Hindlimb muscle (tissue), 1 donor: Measurements from ENCODE around the gene UBE3B. TPM values are rescaled to one million over a fixed set of nuclear protein-coding genes. Genes with fewer than 3 reads are reported as not detected.

ENCODE experiments used
- DNase-seq: peaks from one replicate; pipeline ENCODE4 v3.0.0-alpha.2; 2013
- polyA plus RNA-seq: library from polyadenylated mRNA; unstranded; fragments of 120-200 nt; gene quantifications from one replicate; pipeline ENCODE4 v1.2.1, GENCODE V29; 2013; ENCODE audit not compliant: insufficient read length

The UBE3B gene
- polyA plus RNA-seq, 1 donor = 25.9 TPM

DNA sequence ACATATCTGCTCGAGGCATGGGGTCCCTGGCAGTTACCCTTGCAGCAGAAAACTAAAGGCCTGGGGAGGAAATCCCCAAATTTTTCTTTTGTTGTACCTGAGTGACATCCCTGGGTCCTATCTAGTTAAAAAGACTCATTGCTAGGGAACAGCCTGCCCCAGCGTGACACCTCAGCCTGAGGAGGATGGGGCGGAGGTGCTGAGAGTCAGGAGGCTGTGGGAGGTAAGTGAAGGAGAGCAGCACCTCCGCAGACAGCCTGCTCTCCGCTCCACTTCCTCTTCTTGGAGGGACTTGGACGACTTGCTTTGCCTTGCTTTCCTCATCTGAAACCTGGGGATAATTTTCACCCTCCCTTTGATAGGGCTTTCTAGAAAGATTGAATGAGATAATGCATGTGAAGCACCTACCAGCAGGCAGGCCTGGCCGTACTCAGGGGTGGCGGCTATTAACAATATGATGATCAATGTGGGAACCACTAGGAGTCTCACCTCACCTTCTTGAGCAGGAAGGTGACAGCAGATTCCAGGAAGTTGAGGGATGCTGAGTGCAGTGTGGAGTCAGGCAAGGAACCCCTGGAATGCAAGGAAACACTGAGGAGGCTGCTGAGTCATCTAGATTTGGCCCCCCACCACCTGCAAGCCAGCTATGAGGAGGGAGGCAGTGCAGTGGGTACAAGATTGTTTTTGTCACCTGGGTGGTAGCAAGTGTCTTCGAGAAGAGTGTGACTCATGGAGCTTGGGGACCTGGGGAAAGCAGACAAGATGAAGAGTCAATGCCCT lies 23.2 kb downstream of the UBE3B start:
- DNase-seq = no peak

DNA sequence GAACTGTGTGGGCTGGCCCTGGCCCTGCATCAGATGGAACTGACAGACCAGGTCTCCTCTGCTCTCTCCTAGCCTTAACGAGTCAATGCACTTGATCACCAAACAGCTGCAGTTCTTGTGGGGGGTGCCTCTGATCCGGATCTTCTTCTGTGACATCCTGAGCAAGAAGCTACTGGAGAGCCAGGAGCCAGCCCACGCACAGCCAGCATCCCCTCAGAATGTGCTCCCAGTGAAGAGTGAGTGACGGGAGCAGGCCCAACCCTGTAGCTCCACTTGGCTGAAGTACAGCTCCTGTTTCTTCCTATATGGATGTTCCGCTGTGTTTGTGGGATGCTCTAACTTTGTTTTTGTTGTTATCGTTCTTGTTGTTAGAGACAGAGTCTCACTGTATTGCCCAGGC lies 23.9 kb downstream of the UBE3B start:
- no peak for DNase-seq

DNA sequence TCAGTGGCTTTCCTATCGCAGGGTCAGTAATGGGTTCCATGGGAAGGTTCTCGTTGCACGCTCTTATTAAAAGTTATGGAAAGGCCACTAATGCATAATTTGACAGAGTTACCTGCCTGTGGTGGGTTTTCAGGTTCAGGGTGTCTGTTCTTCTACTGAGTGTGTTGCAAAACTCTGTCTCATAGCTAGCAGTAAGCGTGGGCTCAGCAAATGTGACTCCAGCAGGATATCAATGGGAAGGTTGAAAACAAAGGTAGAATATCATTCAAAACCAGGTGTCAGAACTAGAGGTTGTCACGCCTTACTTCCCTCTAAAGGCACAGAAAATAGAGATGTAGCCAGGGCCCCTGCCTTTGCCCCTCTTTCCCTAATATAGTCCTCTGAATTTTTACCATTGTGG lies 24.9 kb downstream of the UBE3B start:
- DNase-seq = no peak

DNA sequence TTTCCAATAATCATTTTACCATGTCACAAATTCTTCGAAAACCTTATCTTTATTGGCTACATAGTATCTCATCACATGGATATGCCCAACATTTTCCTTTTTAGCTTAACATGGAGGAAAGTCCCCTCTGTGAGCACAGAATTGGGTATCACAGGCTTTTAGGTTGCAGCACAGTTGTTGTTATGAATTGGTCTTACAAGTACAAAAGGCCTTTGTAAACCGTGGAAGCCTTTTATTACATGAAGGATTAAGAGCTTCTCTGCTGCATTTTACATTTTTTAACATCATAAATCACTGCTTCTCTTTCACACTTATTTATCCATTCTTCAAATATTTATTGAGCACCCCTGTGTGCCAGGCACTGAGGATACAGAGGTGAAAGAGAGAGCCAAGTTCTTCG lies 26.2 kb downstream of the UBE3B start:
- no peak for DNase-seq

DNA sequence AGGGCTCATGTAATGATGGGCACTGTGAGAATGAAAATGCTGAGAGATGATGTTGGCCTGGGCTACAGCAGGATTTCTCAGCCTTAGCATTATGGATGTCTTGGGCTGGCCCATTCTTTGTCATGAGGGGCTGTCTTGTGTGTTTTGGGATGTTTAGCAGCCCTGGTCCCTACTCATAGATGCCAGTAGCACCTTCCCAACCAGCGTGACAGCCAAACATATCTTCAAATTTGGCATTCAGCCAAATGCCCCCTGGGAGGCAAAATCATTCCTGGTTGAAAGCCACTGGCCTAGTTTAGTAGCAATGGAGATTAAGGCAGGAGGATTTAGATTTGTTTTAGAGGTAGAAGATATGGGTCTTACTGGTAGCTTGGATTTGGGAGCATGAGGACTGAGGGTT lies 26.6 kb downstream of the UBE3B start:
- DNase-seq = no peak

DNA sequence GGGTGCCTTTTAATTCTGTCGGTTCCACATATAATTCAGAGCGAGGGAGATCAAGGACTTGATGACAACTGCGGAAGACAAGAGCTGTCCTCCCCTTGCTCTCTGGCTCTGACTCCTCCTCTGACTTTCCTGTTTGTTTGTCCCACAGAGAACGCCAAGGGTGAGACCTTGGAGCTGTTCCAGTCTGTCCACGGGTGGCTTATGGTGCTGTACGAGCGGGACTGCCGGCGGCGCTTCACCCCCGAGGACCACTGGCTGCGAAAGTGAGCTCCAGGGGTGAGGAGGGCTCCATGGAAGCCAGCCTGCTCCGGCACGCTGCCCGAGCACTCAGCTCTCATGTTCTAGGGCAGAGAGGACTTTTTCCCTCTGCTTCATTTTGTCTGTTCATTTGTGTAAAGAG lies 32.8 kb downstream of the UBE3B start:
- no peak for DNase-seq

DNA sequence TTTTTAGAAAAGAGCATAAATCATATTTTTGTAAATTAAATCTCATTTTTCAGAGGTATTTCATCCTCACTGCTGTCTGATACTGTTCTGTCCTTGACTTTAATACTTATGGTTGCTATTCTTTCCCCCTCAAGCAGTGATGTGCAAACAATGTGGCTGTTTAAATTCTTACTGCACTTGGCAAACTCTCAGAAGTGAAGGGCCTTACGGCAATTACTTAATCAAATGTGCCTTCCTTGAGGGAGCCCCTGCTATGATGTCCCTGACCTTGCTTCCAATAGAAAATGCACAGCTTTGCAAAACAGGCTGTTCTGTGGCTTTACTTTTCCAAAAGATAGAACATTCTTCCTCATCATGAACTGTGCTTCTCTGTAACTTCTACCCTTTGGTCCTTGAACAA lies 35.2 kb downstream of the UBE3B start:
- no peak for DNase-seq

DNA sequence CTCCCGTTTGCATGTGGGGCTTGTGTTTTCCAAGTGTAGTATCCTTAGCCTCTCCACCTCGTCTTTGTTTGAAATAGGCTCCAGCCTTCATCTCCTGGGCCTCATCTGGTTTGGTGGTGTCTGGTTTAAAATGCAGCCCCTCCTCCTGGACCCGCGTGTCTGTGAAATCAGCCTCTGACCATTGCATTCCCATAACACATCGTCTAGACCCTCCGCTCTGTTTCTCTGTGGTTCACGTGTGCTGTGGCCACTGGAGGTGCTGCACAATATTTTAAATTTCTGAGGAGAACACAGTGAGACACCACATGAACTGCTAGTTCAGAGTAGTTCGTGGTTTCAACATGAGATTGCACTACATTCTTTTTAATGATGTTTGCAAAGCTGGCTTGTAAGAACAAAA lies 35.6 kb downstream of the UBE3B start:
- DNase-seq = no peak

DNA sequence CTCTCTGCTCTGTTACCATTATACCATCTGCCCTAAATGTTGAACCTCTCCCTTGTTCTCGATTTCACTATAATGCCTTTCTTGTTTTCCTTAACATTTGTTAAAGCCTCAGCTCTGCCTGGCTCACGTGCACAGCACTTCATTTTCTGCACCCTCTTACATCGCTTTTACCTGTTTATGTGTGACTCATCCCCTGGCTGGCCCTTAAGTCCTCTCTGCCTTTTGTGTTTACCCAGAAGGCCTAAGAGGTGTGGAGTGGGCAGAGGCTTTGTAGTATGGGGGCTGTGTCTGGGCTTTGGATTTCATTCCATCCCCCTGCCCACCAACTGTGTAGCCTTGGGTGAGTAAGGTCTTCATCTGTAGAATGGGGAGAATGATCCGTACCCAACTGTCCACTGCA lies 36.5 kb downstream of the UBE3B start:
- DNase-seq = no peak

DNA sequence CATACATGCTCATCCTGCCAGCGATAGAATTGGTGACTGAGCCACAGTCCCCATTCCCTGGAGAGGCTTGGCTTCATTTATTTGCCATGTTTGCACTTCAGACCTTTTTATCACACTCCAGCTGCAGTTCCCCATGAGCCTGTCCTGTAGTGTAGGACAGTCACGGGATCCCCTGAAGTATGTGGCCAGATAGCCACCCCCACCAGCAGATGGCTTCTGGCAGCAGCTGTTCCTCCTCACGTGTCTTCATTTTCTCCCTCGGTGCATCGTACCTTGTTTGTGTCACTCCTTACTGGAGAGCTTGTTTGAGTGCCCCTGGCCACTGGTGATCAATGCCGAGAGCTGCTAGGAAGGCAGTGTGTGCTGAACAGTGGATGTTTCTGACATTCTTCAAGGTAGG lies 40.2 kb downstream of the UBE3B start:
- no peak for DNase-seq

DNA sequence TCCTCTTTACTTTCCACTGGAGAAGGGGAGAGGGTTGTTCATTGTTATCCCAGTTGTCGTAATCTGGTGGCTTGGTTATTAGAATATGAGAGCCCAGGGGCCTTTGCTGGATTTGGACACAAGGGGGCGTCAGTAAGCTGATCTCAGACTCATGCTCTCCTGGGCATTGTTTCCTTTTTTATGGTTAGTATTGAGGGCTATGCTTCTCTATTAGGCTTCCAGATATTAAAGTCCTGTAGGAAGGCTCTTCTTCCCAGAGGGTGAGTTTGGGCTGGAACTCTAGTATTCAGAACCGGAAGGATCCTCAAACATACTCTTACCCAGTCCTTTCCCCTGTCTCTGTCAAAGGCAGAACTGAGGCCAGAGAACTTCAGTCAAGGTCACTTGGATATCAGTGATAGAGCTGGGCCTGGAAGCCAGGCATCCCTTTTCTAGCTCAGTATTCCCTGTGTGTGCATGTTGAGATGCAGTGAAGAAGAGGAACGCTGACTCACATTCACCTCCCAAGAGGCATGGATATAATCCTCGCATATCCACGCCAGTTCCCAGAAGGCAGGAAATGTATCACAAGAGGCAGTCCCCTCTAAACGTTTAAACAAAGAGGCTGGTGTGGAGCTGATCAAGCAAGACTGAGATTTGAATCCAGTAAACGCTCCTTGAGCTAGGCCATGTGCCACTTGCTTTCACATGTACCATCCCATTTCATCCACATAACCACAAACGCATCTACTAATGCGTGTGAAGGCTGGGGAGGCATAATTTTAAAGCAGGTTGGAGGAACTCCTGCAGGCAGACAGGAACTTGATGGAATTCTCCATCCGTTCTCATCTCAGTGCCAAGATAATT lies 41.6 kb downstream of the UBE3B start:
- peak; percentile 29 for DNase-seq

DNA sequence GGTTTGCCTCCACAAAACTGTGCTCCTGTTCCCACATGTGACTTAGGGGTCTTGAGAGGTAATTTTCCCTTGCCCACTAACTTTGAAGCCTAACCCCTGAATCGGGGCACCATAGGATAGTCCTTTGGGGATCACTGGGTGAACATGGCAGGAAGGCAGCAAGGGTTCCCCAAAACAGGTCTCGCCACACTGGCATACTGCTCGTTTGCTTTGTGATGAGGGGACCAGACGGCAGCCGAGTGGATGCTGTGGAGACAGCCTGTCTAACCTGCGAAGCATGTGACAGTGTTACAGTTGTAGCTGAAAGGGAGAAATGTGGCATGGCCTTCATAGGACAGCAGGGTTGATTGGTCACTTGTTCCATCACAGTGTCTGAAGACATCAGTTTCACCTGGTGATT lies 42.4 kb downstream of the UBE3B start:
- no peak for DNase-seq

DNA sequence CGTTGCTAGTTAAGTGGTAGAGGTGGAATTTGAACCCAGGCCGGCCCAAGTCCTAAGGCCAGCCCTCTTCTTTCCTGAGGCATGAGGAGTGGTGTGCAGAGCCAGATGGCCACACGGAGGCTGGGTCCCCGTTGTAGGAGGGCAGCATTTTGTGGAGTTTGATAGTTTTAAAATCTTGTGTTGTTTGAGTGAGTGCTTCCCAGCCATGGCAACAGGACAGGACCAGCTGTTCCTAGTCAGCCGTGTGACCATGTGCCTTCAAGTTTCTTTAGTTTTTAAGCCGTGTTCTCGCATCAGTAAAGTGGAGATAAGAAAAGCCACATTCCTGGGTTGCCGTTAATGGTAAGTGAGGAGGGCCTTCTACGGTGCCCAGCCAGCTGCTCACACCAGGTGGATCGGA lies 44.4 kb downstream of the UBE3B start:
- DNase-seq = no peak

DNA sequence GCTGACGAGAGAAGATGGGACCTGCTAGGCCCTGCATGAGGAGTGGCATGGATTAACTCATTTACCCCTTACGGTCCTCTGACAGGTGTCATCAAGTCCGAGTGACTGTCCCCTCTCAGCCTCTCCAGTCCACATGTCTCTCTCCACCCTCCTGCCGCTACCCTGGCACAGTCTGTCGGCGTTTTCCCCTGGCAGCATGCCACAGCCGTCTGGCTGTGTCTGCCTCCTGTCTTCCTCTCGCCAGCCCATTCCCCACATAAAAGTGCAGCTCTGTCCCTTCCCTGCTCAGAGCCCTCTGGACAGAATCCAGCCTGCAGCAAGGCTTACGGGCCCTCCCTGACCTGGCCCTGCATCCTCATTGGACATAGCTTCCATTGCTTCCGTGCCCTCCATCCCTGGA lies 45.6 kb downstream of the UBE3B start:
- no peak for DNase-seq

DNA sequence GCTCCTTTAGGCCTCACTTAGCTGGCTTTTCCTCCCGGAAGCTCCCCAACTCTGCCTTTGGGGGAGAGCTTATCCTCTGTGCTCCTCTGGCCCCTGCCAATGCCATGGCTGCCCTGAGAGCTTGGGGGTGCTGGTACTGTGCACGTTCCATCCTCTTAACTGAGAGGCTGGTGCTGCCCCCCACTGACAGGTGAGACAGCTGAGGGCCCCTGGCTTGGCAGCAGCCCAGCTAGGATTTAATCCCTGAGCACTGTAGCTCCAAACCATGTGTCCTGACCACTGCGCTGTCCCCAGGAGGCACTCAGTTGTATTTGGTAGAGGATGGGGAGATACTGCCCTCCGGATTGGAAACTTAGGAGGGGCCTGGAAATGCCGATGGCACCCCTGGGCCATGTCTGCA lies 46.1 kb downstream of the UBE3B start:
- no peak for DNase-seq

DNA sequence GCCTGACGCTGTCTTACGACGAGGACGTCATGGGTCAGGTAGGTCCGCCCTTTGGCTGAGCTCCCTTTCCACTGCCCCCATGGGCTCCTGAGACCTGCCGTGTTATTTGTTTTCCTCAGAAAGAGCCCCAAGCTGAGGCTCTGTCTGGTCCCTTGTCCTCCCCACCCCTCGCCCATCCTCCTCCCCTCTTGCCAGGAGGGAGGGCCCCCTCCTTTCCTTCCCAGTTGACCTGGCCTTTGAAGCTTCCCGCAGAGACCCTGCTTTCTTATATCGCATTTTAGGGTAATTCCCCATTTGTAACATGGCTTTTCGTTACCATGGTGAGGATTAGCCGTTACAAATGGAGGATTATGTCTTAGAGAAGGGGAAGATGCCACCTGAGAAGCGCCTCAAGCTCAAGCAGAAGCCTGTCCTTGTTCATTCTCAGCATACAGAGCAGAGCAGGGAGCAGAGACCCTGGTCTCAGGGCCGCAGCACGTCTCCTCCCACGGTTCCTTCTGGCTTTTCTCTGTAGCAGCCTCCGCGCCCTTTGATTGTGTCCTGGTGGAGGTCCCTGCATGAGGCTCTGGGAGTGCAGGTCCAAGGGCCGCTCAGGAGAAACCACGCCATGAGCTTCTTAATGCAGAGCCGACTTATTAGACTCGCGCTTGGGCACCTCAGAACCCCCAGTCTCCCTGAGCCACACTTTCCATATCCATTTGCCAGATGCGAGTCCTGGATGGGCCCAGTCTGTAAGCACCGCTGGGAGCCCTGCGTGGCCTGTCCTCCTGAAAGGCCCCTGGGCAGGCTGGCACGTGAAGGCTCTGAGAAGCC lies 47.2 kb downstream of the UBE3B start:
- DNase-seq = no peak

DNA sequence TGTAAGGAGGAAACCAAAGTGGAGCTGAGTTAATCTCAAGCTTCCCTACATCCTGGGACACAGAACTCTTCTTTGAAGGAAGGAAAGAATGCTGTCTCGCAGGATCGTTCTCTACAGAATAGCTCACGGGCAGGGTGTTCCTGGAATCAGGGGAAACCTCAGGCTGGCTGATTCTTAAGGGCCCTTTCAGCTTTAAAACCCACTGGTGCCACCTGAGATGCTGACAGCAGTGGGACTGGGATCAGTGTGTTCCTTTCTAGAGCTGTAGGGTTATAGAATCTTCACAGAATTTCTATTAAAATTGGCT lies 47.8 kb downstream of the UBE3B start:
- DNase-seq = no peak

DNA sequence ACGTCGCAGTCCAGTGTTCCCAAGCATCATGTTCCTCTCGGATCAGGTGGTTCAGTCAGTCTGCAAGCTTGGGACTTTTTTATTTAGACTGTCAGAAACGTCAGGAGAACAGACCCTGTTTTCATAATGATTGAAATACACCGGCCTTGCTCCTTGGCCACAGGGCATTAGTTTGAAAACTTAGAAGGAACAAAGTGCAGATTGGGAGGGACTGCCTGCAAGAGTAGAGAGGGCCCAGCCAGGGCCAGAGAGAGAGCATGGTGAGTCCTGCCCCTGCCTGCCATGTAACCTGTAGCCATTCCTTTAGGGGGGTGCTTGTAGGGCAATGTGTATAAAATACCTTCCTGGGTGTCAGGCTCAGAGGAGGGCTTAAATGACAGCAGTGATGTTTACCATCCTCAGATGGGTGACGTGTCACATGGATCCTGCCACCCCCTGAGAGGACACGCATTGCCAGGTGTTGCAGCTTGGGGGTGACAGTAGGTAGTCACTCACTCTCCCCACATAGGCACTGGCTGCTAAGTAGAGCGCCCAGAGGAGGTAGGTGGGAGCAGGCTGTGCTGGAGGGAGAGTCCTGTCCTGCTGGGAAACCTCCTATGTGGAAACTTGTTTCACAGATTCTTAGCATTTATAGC lies 50.2 kb downstream of the UBE3B start:
- DNase-seq = no peak

DNA sequence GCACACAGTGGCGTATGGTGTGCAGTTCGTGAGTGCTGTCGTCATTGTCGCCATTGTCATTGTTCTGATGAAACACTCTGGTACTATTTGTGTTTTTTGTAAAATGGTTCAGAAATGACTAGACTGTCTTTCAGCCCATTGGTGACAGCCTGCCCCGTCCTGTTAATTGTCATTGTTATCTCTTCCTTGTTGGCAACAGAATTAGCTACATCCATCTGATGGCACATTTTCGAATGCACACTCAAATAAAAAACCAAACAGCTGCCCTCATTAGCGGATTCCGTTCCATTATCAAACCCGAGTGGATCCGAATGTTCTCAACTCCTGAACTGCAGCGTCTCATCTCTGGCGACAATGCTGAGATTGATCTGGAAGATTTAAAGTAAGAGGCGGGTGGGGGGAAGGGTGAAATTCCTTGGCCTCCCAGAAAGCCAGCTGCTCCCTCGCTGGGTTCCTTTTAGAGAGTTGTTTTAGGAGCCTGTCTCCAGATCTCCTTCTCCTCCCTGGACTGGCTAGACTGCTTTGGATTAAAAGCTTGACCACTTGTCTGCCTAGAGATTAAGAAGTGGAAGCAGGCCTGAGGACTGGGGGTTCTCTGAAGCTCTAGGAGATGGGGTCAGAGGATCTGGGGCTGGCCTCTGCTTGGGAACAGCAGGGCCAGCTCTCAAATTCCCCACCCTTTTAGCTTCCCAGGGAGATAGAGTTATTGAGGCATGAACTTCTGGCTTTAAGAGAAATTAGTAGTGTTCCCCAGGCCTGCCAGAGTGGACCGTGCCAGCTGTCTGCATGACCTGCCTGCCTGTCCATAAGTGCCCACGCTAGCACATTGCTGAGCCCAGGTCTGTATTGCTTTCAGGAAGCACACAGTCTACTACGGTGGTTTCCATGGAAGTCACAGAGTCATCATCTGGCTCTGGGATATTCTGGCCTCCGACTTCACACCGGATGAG lies 52.5 kb downstream of the UBE3B start:
- DNase-seq = no peak

DNA sequence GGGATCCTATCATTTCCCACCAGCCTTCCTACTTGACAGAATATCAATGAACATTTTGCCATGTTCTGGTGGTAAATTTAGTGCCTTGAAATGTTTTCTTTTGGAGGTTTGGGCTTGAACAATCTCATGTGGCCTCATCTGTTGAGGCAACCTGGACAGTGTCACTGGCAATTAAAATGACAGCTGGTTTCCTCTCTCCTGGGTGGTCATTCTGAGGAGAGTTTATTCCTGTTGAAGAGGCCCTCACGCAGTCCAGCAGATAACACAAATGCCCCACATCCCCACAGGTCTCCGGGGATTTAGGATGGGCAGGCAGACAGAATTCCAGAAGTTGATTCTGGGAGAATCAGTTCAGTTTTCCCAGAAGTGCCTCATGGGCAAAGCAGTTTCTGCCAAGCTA lies 54.0 kb downstream of the UBE3B start:
- no peak for DNase-seq

DNA sequence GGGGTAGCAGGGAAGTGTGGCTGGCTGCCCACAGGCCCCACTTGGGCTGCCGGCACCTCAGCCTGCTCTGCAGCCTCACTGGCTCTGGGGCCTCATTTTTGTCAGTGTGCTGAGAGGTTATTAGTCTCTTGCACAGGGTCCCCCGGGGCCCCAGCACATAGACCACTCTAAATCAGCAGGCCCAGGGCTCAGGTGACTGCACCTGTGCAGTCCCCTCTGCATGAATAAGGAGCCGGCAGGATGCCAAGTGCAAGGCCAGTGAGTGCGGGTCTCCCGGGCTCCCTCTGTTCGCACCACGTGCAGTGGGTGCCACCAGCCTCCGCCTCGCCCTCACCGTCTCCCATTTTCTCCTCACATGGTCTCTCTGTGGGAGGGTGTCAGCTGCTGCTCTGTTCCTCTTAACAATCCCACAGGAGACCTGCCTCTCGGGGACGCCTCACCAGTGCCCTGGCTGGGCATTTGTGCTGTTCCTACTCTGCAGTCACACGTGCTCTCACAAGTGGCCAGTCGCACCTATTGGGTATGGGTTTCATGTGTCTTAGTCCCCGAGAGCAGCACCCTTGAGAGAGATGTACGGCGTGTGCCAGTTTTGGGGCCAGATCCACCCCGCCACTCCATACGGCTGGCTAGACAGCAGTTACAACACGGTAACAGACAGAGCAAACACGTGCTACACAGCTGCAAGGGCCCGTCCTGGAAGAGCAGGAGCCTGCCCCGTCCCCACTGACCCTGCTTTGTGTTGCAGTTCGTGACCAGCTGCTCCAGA lies 55.5 kb downstream of the UBE3B start:
- DNase-seq = no peak
